Measurements from ENCODE around the gene DHTKD1. TPM values are rescaled to one million over a fixed set of nuclear protein-coding genes. Genes with fewer than 3 reads are reported as not detected.

The DHTKD1 gene, protein sequence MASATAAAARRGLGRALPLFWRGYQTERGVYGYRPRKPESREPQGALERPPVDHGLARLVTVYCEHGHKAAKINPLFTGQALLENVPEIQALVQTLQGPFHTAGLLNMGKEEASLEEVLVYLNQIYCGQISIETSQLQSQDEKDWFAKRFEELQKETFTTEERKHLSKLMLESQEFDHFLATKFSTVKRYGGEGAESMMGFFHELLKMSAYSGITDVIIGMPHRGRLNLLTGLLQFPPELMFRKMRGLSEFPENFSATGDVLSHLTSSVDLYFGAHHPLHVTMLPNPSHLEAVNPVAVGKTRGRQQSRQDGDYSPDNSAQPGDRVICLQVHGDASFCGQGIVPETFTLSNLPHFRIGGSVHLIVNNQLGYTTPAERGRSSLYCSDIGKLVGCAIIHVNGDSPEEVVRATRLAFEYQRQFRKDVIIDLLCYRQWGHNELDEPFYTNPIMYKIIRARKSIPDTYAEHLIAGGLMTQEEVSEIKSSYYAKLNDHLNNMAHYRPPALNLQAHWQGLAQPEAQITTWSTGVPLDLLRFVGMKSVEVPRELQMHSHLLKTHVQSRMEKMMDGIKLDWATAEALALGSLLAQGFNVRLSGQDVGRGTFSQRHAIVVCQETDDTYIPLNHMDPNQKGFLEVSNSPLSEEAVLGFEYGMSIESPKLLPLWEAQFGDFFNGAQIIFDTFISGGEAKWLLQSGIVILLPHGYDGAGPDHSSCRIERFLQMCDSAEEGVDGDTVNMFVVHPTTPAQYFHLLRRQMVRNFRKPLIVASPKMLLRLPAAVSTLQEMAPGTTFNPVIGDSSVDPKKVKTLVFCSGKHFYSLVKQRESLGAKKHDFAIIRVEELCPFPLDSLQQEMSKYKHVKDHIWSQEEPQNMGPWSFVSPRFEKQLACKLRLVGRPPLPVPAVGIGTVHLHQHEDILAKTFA
- total RNA-seq, result 11.3 and 12.3 TPM in 2 replicates

DNA sequence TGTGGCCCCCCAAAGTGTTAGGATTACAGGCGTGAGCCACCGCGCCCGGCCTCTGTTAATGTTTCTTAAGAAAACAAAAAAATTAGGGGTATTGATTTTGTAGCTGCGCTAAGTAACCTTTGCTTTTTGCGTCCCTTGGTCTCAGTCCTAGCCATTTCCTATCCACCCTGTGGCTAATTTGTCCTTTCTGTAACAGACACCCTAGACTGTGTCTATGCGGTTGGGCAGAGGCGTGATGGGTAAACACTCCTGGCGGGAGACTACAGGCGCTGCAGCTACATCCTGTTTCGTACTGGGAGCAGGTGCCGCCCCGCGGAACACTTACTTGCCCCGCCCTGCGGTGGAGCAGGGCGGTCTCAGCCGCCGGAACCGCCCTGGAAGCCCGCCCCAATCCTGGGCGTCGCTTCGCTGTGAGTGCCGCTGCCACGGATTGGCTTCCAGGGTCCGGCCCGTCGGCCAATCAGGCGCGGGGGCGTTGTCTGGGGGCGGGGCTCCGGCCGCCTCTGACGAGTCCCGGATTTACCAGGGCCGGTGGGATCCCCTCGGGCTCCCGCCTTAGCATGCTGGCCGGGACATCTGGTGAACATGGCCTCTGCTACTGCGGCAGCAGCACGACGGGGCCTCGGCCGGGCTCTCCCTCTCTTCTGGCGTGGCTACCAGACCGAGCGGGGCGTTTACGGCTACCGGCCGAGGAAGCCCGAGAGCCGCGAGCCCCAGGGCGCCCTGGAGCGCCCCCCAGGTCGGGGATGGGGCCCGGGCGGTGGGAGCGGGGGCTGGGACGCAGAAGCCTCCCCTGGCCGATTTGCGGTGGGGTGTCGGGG is at the start of gene DHTKD1:
DHTKD1 (plus strand) TSS at position 506 of the 821 bp plus-strand sequence; CDS start at position 586, 80 bp downstream.

DNA sequence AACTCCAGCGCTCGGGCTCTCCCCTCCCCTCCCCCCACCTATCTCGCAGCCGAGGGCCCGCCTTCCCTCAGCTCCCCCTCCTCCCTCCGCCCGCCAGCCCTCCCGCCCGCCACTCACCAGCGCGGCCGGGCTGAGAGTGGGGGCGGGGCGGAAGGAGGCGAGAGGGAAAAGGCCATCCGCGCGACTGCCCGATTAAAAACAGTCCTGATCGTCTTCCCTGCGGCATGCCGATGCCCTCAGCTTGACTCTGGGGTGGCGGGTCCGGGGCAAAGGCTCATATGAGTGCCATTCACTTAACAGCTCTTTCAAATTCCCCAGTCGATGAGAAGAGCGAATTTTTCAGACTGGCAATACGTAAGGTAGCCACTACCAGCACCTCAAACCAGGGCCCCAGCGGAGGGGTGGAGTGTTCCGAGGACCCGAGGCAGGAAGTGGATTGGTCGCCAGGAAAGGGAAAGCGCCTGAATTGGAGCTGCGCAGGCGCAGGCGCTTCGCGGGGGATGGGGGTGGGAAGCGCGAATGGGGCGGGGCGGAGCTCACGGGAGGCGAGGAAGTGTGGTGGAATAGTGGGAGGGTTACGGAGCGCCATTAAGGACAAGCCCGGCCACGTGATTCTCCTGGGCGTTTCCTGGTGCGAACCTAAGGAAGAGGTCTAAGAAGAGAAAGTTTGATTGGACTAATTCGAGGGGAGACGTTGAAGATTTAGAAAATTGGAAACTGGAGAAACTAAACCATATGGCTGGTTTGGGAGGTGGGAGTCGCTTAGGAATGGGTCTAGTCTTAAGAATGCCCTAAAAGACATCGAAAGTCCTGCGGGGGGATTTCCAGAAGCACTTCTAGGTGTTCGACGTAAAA is 25.7 kb upstream of the DHTKD1 start, which contains the start of gene UPF2:
UPF2 (minus strand) TSS at position 13 of the 855 bp plus-strand sequence. CDS start 7,386 bp downstream, outside the sequence.

DNA sequence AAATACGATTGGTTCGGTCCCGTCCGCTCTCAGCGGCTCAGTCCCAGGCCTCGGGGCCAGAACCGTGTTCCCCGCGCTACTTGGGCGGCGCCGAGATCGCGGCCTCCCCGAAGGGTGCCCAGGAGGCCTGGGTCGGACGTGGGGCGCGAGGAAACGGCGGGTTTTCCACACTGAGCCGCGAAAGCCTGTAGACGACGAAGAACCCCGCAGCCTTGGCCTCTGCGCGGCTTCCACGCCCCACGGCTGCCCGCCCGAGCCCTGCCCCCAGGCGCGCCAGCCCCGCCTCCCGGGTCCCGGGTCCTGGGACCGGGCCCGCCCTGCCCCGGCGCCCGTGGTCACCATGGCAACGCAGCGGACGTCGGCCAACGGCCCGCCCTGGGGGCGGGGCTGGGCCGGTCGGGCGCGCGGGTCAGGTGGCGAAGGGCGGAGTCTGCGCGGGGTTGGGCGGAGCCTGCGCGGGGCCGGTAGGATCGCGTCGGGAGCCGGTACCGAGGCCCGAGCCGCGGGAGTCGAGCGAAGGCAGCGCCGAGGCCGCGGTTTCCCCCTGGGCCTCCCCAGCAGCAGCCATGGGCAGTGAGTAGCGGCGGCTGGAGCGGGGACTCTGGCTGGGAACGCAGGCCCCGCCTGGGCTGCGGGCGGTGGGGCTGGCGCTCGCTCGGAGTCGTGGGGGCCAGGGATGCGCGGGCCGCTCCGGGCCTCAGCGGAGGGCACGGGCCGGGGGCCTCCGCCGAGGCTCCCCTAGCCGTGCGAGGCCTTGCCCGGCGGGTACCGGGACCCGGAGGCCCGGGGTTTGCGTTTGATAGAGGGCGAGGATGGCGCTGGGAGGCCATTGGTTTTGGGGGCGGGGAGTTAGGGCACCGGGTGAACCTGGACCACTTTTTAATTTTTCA is 60.7 kb downstream of the DHTKD1 start, which contains the start of gene SEC61A2:
SEC61A2 (plus strand) TSS at position 456 of the 890 bp plus-strand sequence; CDS start at position 567, 111 bp downstream.

Other genes starting within 250 kb of the DHTKD1 start
- 4.7 and 7.3 TPM in 2 replicates for gene PROSER2, start 245.6 kb upstream of the DHTKD1 start, total RNA-seq
- gene UPF2, start 26.1 kb upstream of the DHTKD1 start, total RNA-seq, result 7.1 and 8.1 TPM in 2 replicates
- gene SEC61A2, start 60.7 kb downstream of the DHTKD1 start, total RNA-seq, result 3.0 and 4.2 TPM in 2 replicates
- gene NUDT5, start 126.9 kb downstream of the DHTKD1 start, total RNA-seq, result 79.7 and 81.4 TPM in 2 replicates
- gene CDC123, start 127.2 kb downstream of the DHTKD1 start, total RNA-seq, result 101 and 108 TPM in 2 replicates